Measurements from ENCODE around the gene ALK.

ALK gene

DNA sequence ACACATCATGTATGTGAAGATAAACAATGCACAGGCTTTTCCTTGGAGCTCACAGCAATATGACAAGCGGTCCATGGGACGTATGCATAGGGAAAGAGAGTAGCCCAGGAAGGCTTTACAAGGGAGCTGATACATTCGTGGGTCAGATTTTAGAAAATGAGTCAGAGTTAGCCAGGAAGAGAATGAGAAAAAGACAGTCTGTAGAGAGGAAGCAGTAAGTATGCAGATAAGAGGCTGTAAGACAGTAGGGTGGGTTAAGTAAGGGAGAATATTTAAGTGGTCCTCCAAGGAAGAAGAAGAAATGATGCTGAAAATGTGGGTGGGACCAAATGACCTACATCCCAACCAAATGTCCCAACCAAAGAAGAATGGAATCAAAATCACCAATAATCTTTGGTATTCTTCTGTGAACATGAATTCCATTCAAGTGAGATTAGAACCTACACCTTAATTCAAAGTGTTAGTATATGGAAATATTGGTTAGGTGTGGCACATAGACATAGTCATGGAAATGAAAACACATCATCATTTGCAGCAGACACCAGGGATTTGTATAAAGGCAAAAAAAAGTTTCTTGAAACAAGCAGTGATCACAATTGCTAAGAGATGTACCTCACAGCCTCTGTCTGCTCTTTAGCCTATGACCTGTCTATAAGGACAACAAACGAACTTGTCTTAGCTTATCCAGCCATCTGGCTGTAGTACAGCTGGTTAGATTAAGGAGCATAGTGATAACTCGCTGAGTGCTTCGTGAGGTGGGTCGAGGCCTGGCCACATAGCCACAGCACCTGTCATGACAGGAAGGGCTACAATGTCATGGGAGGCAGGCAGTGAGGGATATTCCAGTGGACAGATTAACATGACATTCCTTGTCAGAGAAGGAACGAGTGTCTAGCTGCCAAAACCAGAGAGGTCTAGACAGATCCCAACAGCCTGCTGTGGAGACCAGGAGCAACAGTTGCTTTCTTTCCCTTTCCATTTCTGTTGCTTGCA is 133.6 kb downstream of the ALK start:
- DNase-seq, result no peak

DNA sequence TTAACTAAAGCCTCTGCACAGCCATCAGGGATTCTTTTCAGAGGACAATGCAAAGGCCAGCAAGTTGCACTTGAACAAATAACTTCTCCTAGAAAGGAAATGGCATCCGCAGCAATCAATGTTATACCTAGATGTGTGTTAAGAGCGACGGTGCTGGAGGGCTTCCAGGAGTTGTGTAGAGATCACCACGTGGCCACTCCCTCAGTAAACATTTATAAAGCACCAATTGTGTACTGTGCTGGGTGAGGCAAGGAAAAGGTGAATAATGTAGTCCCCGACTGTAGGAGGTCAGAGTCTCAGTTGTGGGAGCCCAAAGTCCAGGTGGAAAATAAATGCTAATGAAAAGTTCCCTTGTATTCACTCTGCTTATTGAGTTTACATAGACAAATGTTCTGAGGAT is 135.0 kb downstream of the ALK start:
- no peak for DNase-seq

DNA sequence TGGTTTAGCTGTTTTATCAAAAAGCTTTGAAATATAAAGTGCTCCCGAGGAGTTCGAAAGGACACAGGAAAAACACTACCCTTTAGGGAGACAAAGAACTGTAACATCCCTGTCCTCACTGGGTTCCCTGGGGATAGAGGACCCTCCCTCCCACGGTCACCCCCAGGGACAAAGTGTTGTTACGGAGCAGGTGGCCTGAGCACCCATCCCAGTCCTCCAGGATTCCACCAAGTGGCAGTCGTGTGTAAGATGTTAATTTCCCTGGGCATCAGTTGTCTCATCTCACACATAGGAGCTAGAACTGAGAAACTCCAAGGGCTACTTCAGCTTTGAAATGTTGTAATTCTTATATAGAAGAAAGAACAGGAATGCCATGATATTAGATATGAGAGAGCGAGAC is 137.7 kb downstream of the ALK start:
- DNase-seq, result no peak

DNA sequence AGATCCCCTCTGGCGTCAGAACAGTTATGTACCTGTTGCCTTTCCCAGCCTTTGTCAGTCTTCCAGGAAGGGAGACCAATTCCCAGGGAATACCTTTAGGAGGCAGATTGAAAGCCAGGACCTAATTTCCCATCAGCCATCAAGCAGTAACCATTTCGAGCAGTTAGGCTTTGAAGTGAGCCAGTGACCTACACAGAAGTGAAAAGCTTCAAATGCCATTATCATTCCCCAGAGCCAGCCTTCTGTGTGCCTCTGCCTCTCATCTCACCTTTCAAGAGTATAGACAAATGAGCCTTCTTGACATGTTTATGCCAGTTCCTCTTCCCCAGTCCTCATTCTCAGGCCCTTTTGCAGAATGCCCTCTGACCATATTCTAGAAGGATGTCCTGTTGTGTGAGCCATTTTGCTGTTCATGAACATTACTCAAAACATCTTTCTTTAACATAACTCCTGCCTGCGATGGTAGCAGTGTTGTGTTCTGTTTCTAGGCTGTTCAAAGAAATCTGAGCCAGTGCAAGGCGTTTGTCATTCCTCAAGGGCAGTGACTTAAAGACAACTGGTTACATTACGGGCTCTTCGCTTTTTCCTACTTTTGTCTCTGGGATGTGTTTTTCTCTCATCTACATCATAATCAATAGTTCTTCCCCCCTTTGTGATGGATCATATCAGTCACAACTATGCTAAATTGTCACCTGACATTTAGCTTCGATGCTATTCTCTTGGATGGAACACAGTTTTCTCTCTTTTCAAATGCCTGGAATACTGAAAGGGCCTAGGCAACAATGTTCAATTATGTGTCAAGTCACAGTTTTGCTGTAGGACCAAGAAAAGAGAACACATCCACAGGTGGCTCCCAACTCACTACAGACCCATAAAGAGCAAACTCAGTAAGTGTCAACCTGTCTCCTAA is 138.6 kb downstream of the ALK start:
- no peak for DNase-seq

DNA sequence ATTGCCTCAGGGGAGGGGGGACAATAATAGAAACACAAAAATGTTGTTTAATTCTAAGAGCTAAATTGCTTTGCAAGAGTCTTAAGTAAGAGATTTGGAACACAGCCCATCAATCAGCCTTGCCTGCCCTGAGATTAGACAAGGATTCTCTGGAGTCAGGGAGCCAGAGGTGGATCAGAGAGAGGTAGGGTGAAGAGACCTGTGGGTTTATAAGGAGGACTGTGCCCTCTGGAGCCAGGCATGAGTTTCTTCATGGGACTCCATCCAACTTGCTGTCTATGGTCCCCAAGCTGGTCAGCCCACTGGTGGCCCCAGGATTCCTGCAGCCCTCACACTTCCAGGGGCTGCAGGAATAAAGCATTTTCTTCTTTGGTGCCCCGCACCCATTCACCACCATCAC is 139.3 kb downstream of the ALK start:
- no peak for DNase-seq

DNA sequence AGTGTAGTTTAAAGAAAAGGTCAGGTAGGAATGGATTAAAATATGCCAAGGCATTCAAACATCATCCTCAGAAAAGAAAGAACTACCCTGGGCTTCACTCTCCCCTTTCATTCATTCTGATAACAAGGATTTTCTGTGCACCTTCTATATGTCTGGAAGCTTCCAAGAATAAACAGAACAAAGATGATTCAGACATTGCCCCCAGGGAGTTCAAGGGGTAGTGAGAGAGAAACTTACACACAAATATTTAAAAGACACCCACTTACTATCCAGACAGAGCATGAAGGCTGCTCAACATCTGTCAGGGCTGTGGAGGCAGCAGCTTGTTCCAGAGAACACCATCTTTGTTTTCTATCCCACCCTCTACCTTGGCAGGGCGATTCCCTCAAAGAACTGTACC is 140.5 kb downstream of the ALK start:
- no peak for DNase-seq

DNA sequence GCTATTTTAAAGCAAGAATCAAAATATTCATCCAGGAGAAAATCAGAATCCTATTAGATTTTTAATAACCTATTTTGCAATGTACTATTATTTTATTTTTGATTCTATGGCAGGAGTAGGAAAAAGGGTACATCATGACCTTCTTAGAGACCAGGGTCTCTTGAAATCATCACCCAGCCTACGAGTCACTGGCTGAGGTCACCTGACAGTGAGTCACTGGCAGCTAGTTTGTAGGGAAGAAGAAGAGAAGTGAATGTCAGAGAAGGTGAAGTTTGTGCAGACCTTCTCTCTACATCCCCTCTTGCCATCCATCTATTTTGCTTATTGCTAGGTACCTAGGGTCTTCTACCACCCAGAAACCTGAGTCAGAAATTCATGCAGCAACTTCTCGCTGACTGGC is 144.2 kb downstream of the ALK start:
- DNase-seq, result no peak

DNA sequence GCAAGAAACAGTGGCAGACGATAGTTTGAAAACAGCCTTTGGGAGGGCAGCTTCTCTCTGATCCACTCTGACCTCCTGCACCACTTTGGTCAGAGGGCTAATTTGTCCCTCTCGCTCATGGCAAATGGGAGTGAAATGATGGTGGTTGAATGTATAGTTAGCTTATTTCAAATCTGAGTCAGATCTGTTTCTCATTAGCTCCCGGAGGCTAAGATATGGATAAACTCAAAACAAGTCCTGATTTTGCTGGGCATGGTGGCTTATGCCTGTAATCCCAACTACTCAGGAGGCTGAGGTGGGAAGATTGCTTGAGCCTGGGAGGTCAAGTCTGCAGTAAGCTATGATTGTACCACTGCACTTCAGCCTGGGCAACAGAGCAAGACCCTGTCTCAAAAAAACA is 145.0 kb downstream of the ALK start:
- DNase-seq, result no peak

DNA sequence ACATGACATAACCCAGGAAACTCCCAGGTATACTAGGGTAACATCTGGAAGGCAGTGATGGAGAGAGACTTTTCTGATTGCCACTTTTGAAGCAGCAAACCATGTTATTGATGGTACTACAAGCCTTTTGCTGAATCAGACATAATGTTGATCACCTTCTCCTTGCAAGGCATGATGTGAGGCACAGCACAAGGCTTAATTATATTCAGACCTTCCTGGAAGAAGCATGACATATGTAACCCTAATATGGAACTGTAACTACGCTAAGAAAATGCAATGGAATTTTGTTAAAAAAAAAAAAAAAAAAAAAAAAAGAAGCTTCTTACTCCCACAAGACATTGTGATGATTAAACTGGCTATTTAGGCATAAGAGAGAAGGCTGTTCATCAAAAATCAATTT is 145.4 kb downstream of the ALK start:
- DNase-seq, result no peak

DNA sequence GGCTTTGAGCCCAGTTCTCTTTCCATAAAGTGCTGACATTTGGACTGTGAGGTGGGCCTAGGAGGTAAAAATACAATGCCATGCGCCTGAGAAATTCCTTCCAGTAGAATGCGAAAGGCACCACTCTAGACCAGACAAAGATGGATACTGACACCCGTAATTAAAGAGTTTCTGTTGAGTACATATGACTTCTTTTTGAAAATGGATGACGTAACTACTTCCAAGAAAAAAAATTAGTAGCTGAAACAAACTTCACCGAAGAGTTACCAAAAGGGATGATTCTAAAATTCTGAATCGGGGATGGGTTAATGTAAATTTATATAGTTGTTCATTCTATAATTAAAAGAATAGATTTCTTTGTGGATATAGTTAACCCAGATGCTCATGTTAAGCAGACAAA is 146.8 kb downstream of the ALK start:
- DNase-seq, result no peak

DNA sequence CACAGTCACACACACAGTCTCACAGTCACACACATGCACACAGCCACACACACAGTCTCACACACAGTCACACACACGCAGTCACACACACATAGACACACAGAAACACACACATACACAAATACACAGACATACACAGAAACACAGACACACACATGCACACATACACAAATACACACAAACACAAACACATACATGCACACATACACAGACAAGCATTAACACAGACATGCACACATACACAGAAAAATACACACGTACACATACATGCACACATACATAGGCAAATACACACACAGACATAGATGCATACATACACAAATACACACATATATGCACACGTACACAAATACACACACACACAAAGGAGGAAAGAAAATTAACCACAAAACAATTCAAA is 150.5 kb downstream of the ALK start:
- DNase-seq, result no peak

DNA sequence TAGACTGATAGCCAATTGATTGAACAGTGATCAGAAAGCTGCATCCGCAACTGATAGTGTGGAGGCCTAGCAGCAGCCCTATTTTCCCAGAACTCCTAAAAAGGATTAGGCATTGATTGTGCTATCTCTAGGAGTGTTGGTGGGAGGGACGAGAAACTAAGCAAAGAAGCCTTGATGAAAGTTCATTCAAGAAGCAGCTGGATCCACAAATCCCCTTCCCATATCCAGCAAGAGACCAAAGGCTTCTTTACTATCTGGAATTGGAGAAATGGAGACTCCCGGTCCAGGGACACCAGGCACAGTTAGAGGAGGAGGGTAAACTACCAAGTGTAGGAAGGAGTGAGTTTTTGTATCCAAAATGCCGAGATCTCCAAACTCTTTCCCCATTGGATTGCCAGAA is 151.5 kb downstream of the ALK start:
- DNase-seq, result no peak

DNA sequence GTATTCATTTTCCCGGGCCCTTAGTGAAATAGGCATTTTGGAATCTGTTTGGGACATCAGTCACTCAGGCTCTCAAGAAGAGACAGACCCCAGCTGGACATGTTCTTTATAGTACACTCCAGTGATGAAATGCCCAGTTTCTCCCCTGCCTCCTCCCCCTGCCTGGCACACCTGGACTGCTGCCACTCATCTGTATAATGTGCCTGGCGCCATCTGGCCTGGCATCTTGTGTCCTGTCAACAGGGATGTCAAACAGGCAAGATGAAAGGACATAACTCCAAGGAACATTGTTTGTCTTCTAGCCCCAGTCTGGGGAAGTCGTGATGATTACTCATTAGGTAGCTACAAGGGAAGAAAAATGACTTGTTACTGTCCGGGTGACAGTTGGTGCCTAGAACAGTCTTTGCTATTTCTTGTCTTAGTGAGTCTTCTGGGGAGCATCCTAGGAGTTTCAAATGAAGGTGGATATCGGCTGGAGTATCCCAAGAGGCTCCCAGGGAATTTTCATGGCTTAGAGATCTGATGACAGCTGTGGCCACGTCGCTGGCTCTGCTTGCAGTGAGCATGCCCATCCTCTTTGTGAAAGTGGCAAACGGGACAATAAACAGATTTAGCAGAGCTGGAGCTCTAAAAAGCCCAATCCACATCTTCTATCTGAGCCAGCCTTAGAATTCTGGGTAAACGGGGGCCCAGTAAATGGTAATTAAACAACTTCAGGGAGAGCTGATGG is 153.6 kb downstream of the ALK start:
- DNase-seq, result no peak

DNA sequence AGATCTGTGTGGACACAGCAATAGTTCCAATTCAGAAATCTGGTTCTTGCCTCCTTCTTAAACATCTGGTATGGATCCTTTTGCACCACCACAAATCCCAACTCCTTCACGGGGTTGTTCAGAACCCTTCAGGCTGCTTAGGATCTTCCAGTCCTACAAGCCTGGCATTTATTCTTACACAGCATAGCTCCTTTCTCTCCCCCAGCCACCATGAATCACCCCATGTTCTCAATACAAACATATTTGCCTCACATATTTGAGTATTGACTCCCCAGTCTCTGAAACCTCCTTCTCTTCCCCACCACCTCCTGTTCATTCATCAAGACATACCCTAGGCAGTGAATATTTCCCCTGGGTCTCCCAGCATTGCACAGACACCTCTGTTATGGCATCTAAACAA is 155.2 kb downstream of the ALK start:
- DNase-seq, result no peak

DNA sequence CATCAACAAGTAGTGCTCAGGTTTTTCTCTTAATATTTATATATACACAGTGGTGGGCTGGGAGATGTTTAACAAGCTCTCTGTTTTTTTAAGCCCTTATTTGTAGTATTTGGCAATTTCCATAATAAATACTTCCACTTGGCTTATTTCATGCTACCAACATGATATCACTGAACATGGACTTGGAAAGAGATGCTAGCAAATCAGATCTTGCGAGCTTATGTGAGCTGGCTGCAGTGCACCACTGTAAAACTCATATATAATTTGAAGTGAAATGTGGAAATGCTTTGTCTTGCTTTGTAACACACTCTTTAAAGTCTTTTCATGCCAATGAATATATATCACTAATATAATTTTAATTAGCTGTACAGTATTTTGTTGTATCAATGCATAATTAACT is 155.7 kb downstream of the ALK start:
- no peak for DNase-seq

DNA sequence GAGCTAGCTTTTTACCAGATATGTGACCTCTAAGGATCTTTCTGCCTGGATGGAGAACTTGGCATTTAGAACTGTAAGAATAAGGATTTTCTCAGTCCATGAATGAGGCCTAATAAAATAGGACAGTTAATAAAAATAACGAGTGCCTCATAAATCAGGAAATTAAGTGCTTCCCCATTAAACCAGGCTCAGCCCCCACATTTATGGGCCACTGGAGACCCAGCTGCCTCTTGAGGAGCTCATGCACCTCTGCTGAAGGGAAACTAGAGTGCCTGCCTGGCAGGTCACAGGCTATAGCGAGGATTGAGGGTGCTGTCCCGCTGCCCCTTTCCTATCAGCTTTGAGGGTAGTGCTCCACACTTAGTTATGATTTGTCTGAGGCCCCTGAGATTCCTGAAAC is 158.0 kb downstream of the ALK start:
- no peak for DNase-seq

DNA sequence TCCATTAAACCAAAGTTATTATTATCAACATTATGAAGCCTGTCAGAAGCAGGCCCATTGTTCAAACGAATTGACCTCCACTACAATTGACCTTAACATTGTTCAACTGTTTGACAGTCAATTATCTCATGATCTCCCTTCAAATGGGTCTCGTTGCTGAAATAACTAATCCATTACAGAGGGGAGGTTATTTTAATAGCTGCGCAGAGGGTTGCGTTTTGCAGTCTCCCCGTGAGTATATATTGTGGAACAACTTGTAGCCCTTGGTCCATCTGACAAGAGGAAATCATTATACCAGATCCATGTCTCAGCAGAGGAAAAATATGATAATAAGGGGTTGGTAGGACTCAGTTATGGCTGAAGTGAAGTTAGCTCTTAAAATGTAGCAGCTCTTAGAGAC is 159.1 kb downstream of the ALK start:
- no peak for DNase-seq

DNA sequence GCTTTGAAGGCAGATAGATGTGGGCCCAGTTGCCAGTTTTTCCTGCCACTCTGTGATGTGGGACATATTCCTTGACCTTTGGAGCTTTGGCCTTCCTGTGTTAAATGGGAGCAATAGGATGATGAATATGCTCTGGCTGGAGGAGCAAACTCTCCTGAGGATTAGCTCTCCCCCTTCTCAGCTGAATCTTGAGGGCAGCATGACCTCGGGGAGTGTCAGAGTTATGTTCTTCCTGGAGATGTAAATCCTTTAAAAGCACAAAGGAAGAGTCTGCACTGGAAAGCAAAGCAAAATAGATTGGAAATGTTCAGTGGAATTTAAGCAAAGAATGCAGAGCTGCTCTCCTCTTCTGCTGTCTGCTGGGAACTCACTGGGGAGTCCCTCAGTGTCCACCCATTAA is 160.1 kb downstream of the ALK start:
- no peak for DNase-seq

DNA sequence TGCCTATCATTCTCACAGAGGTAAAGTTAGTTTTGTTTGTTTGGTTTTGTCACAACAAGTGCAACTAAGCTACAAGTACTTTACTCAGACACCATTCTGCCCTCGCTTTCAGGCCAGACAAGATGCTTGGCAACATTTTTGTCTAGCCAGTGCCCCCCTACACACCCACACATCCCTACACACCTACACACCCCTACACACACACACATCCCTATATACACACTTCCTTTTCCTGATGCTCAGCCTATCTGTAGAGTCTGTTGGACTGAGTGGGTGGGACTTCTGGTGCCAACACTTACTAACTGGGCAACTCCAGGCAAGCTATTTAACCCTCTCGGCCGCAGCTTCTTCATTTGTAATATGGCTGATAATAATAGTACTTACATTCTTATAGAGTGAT is 161.4 kb downstream of the ALK start:
- no peak for DNase-seq

DNA sequence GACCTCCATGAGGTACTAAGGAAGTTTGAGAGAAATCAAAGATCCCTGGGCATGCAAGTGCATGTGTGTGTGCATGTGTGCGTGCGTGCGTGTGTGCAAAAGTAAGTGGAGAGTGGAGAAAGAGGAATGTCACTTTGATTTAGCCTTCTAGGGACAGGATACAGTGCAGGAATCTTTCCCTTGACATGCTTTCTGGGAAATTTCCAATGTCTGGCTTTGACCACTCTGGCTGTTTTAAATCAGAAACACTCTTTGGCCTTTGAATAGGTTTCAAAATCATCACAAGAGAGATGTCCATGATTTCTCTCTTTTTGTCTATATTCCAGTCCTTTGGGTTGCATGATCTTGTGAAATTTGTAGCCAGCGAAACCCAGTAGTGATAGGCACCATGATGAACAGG is 162.0 kb downstream of the ALK start:
- no peak for DNase-seq

DNA sequence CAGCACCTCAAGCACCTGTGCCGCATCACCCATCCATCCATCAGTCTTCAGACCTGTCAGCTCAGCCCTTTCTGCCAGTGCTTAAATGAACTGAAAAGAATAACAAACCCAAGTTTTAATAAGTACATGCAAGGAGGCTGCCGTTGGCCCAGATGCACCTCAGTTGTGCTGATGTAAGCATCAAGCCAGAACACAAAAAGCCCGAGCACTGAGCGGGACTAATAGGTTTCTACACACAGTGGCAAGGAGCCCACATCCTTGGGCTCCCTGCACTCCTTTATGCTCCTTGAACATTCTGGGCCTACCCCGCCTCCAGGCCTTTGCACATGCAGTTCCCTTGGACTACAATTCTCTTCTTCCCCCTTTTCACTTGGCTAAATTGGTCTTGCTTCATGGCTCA is 165.6 kb downstream of the ALK start:
- no peak for DNase-seq

DNA sequence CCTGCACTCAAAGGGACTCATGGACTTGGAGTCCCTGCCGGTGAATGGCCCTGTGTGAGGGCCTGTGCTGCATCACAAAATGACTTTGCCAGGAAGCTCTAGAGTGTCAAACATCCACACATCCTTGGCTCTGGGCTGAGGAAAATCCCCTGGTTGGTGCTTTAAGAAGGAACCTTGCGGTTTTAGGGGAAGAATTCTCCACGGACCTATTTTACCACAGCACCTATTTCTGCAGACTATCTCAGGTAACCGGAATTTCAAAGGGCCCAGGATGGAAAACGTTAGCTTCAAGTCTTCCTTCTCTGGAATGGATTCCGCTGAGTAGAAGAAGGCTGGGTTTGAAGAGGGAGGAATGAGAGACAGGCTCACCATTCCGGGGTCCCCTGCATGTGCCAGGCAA is 166.2 kb downstream of the ALK start:
- no peak for DNase-seq

Data from central memory CD4-positive, alpha-beta T cell (primary cell).